Keratinocyte (primary cell): ENCODE measurements around the gene ACTN1.

Experiments
- CTCF ChIP-seq, 3 experiments: IDR thresholded peaks in 1 of 3; conservative IDR thresholded peaks in 1 of 3; optimal IDR thresholded peaks in 1 of 3; 2 replicates in 2 of 3; 3 replicates in 1 of 3; pipeline versions ENCODE3 to v1.5.1; 2011; ENCODE audit warnings: low read length in 3 of 3, mild to moderate bottlenecking in 3 of 3, moderate library complexity in 2 of 3, control low read depth in 1 of 3, inconsistent platforms in 1 of 3; ENCODE audit not compliant: insufficient read depth in 2 of 3; ENCODE audit errors: extremely low read depth in 1 of 3
- EZH2 ChIP-seq: IDR thresholded peaks from one replicate; pipeline ENCODE4 v1.6.1; 2012; ENCODE audit warnings: inconsistent platforms, mild to moderate bottlenecking, low read length, moderate library complexity

GRCh38 chr14:68908201-68908600, 70.9 kb downstream of the ACTN1 start:
- no peak for TF ChIP-seq CTCF (optimal IDR thresholded peaks at IDR 0.05 in 1 of 3, IDR thresholded peaks at IDR 0.05 in 1 of 3, conservative IDR thresholded peaks at IDR 0.05 in 1 of 3; ENCODE audit: extremely low read depth in 1 of 3, insufficient read depth in 2 of 3, low read length in 3 of 3)
- TF ChIP-seq EZH2 = no peak
